ENCODE data around the gene IFI27.

GRCh38 chr14:94138251-94138650 is 27.7 kb downstream of the IFI27 start:
- TF ChIP-seq EP300 (IDR thresholded peaks at IDR 0.05; ENCODE audit: borderline replicate concordance in 1 of 2, low read depth in 1 of 2, low read length in 1 of 2) = no peak
- no peak for TF ChIP-seq EZH2phosphoT487 (IDR thresholded peaks at IDR 0.05; ENCODE audit: borderline replicate concordance, low read depth)
